Measurements from ENCODE around the gene C16orf92. TPM values are rescaled to one million over a fixed set of nuclear protein-coding genes. Genes with fewer than 3 reads are reported as not detected.

The C16orf92 gene
- total and polyA plus RNA-seq, 2 donors (not counting 3 experiments of a cell fraction or from before 2014, with no cell fraction given) = not detected

DNA sequence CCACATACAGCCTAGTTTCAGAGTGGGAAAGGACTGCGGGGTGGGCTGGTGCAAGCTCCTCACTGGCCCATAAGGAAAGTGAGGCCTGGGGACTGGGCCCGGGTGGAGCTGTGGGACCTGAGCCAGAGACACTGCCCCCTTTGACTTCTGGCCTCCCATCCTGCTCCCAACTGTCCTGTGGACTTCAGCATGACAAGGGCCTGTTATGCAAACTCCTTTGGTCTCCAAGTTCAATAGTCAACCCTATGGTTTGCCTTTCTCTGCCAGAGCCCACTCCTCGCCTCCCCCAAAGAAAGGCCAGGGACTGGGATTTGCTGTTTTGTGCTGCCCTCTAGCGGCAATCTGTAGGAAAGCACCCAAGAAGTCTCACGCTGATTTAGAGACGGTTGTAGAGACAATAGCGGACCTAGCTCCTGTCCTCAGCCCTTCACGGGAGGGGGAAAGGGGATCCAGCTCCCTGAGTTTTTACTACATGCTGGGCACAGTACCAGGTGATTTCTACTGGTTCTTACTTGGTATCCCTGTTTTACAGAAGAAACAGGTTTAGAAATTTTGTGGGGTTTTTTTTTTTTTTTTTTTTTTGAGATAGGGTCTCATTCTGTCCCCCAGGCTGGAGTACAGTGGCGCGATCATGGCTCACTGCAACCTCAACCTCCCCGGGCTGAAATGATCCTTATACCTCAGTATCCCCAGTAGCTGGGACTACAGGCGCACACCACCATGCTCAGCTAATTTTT is 9.3 kb downstream of the C16orf92 start:
- Histone ChIP-seq H3K27ac (ENCODE audit: insufficient read depth, low read depth, low read length) (no peak overlapping the region), H2AFZ (ENCODE audit: low read depth, low read length) (no peak overlapping the region), H3K9me3 (replicated peaks; ENCODE audit: control insufficient read depth, insufficient read depth, low read length) (no peaks in the 10 kb centered on the region), H4K20me1 (replicated peaks; ENCODE audit: control insufficient read depth, extremely low read depth, insufficient read depth, low read length) (no peaks in the 10 kb centered on the region), H3K27me3 (ENCODE audit: control insufficient read depth in 2 of 2, insufficient read depth in 2 of 2, low read length in 2 of 2) (peaks cover 19 to 20% of the 10 kb centered on the region in 2 experiments), H3K79me2 (ENCODE audit: control insufficient read depth, insufficient read depth, low read length) (no peaks in the 10 kb centered on the region), H3K9me1 (replicated peaks; ENCODE audit: control insufficient read depth, extremely low read depth, insufficient read depth, low read length) (no peaks in the 10 kb centered on the region), H3K4me3 (replicated peaks in 1 of 3; ENCODE audit: insufficient read depth in 1 of 3, low read depth in 1 of 3, low read length in 3 of 3) (no peak overlapping the region), H3K4me2 (ENCODE audit: insufficient read depth, low read length) (no peak overlapping the region), H3K4me1 (ENCODE audit: control insufficient read depth, extremely low read depth, insufficient read depth, low read length) (no peaks in the 10 kb centered on the region), H3K36me3 (ENCODE audit: control insufficient read depth in 2 of 2, extremely low read depth in 1 of 2, insufficient read depth in 2 of 2, low read length in 2 of 2) (no peaks in the 10 kb centered on the region), H3K9ac (replicated peaks; ENCODE audit: extremely low read depth, insufficient read depth, low read length) (no peak overlapping the region)
- TF ChIP-seq, protein P1, sequence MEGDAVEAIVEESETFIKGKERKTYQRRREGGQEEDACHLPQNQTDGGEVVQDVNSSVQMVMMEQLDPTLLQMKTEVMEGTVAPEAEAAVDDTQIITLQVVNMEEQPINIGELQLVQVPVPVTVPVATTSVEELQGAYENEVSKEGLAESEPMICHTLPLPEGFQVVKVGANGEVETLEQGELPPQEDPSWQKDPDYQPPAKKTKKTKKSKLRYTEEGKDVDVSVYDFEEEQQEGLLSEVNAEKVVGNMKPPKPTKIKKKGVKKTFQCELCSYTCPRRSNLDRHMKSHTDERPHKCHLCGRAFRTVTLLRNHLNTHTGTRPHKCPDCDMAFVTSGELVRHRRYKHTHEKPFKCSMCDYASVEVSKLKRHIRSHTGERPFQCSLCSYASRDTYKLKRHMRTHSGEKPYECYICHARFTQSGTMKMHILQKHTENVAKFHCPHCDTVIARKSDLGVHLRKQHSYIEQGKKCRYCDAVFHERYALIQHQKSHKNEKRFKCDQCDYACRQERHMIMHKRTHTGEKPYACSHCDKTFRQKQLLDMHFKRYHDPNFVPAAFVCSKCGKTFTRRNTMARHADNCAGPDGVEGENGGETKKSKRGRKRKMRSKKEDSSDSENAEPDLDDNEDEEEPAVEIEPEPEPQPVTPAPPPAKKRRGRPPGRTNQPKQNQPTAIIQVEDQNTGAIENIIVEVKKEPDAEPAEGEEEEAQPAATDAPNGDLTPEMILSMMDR (IDR thresholded peaks at IDR 0.05; ENCODE audit: extremely low read depth in 1 of 2, insufficient read depth in 1 of 2, low read depth in 1 of 2, low read length in 2 of 2) = peak; percentile 75 to 80
- TF ChIP-seq MYC (IDR thresholded peaks at IDR 0.05; ENCODE audit: low read depth, low read length) = no peak
- dilution Hi-C loops (cut with MboI; ENCODE audit: extremely low pct_ligation_motif_present, low sequenced_read_pairs) (no loop called here), intact Hi-C loops (cut with micrococcal nuclease) (loop anchor here (1.0 to 2.0 kb wide), 2 partner anchors 23 to 332 kb away; no protein-coding TSS in a partner anchor)
- peak; percentile 93 for FAIRE-seq
- ChIA-PET POLR2A (interaction anchor here (0.7 kb wide), 1 partner anchor 33 kb away, joined by 3 read pairs; the partner anchor contains the start of gene ALDOA), CTCF (interaction anchor here (0.5 to 3.1 kb wide), 46 partner anchors 8 to 566 kb away, joined by 3 to 79 read pairs (median 3); partner anchors contain the start of genes ASPHD1, C16orf92, PAGR1 and TAOK2)
- DNase-seq (ENCODE audit: low read depth, low spot score) = peak; percentile 56
- no TSS peak for BruUV-seq (replicated peaks)

- Histone ChIP-seq H4K20me1 (replicated peaks; ENCODE audit: control insufficient read depth, extremely low read depth, insufficient read depth, low read length) (no peaks in the 10 kb centered on the region), H2AFZ (ENCODE audit: low read depth, low read length) (no peak overlapping the region), H3K27me3 (ENCODE audit: control insufficient read depth in 2 of 2, insufficient read depth in 2 of 2, low read length in 2 of 2) (peaks cover 19 to 20% of the 10 kb centered on the region in 2 experiments), H3K9me3 (replicated peaks; ENCODE audit: control insufficient read depth, insufficient read depth, low read length) (no peaks in the 10 kb centered on the region), H3K9me1 (replicated peaks; ENCODE audit: control insufficient read depth, extremely low read depth, insufficient read depth, low read length) (no peaks in the 10 kb centered on the region), H3K27ac (ENCODE audit: insufficient read depth, low read depth, low read length) (no peak overlapping the region), H3K4me2 (ENCODE audit: insufficient read depth, low read length) (no peak overlapping the region), H3K9ac (replicated peaks; ENCODE audit: extremely low read depth, insufficient read depth, low read length) (no peak overlapping the region), H3K4me3 (replicated peaks in 1 of 3; ENCODE audit: insufficient read depth in 1 of 3, low read depth in 1 of 3, low read length in 3 of 3) (no peak overlapping the region), H3K4me1 (ENCODE audit: control insufficient read depth, extremely low read depth, insufficient read depth, low read length) (no peaks in the 10 kb centered on the region), H3K36me3 (ENCODE audit: control insufficient read depth in 2 of 2, extremely low read depth in 1 of 2, insufficient read depth in 2 of 2, low read length in 2 of 2) (no peaks in the 10 kb centered on the region), H3K79me2 (ENCODE audit: control insufficient read depth, insufficient read depth, low read length) (no peaks in the 10 kb centered on the region)
- FAIRE-seq (no peak), DNase-seq (ENCODE audit: low read depth, low spot score) (no peak)
- BruUV-seq (replicated peaks) = no TSS peak
- ChIA-PET POLR2A (no interaction called here), CTCF (interaction anchor here (0.8 to 3.1 kb wide), 10 partner anchors 10 to 344 kb away, joined by 3 to 33 read pairs (median 6); partner anchors contain the start of genes PAGR1 and TMEM219)
- intact Hi-C loops (cut with micrococcal nuclease) = loop anchor here (2.0 kb wide), 1 partner anchor 22 kb away; no protein-coding TSS in a partner anchor
- TF ChIP-seq EZH2 (IDR thresholded peaks at IDR 0.05; ENCODE audit: borderline replicate concordance, low read depth, low read length, severe bottlenecking) (no peak), FOS (IDR thresholded peaks at IDR 0.05; ENCODE audit: borderline replicate concordance, insufficient read depth, low read length) (no peak), POLR2A (IDR thresholded peaks at IDR 0.05; ENCODE audit: low read depth, low read length) (no peak), JUN (IDR thresholded peaks at IDR 0.05; ENCODE audit: borderline replicate concordance, insufficient read depth, insufficient read length, low read depth) (no peak), POLR2AphosphoS5 (IDR thresholded peaks at IDR 0.05; ENCODE audit: insufficient read depth, low read depth, low read length) (no peak), GATA2 (IDR thresholded peaks at IDR 0.05; ENCODE audit: insufficient read depth, insufficient read length, low read depth, low read length) (no peak), MAX (IDR thresholded peaks at IDR 0.05; ENCODE audit: insufficient read depth, insufficient read length) (no peak), MYC (IDR thresholded peaks at IDR 0.05; ENCODE audit: low read depth, low read length) (no peak)
- TF ChIP-seq, protein P1 (IDR thresholded peaks at IDR 0.05; ENCODE audit: extremely low read depth in 1 of 2, insufficient read depth in 1 of 2, low read depth in 1 of 2, low read length in 2 of 2) = no peak
- dilution Hi-C loops (cut with MboI; ENCODE audit: extremely low pct_ligation_motif_present, low sequenced_read_pairs) = no loop called here
These were observed 10.3 kb downstream of the C16orf92 start for GRCh38 chr16:30033270-30033669.

Measured in endothelial cell of umbilical vein (primary cell).